Erythroblast (primary cell): ENCODE results near the gene SIPA1L3.

Experiments used
- DNase-seq, 2 experiments: peaks; one replicate each; lab custom pipeline; 2025; lab: John Stamatoyannopoulos, UW
- GATA1 ChIP-seq: IDR thresholded peaks from 2 replicates; pipeline ENCODE4 v1.6.1; 2011; ENCODE audit warnings: low read depth, mild to moderate bottlenecking, control low read depth, low read length, moderate library complexity
- POLR2A ChIP-seq: IDR thresholded peaks from 2 replicates; pipeline ENCODE4 v1.6.1; 2011; ENCODE audit warnings: mild to moderate bottlenecking, low read length

Gene SIPA1L3

GRCh38 chr19:37929355-37929923 is 22.4 kb downstream of the SIPA1L3 start:
- DNase-seq = no peak
- TF ChIP-seq POLR2A = no peak
- no peak for TF ChIP-seq GATA1

GRCh38 chr19:37930416-37930815 is 23.4 kb downstream of the SIPA1L3 start:
- DNase-seq = no peak
- TF ChIP-seq GATA1 (no peak), POLR2A (no peak)

GRCh38 chr19:37931881-37932655 is 25.1 kb downstream of the SIPA1L3 start:
- no peak for DNase-seq
- TF ChIP-seq GATA1 = no peak
- no peak for TF ChIP-seq POLR2A

- DNase-seq = no peak
- TF ChIP-seq GATA1 = no peak
- TF ChIP-seq POLR2A = no peak
These were observed 26.3 kb downstream of the SIPA1L3 start for GRCh38 chr19:37932985-37933936.

GRCh38 chr19:37933937-37934358 is 26.9 kb downstream of the SIPA1L3 start:
- DNase-seq = no peak
- no peak for TF ChIP-seq POLR2A
- no peak for TF ChIP-seq GATA1

GRCh38 chr19:37935341-37935740 is 28.3 kb downstream of the SIPA1L3 start:
- TF ChIP-seq POLR2A (no peak), GATA1 (no peak)
- no peak for DNase-seq

GRCh38 chr19:37936166-37936565 is 29.2 kb downstream of the SIPA1L3 start:
- TF ChIP-seq GATA1 (no peak), POLR2A (no peak)
- DNase-seq = no peak

GRCh38 chr19:37936886-37937285 is 29.9 kb downstream of the SIPA1L3 start:
- TF ChIP-seq GATA1 (no peak), POLR2A (no peak)
- DNase-seq = no peak

- TF ChIP-seq GATA1 = no peak
- no peak for TF ChIP-seq POLR2A
- DNase-seq = no peak
These were observed 31.3 kb downstream of the SIPA1L3 start for GRCh38 chr19:37938353-37938752.

- DNase-seq = no peak
- TF ChIP-seq GATA1 (no peak), POLR2A (no peak)
These were observed 34.9 kb downstream of the SIPA1L3 start for GRCh38 chr19:37941782-37942515.

- TF ChIP-seq GATA1 (no peak), POLR2A (no peak)
- DNase-seq = no peak
These were observed 35.5 kb downstream of the SIPA1L3 start for GRCh38 chr19:37942516-37942902.

- TF ChIP-seq POLR2A = no peak
- TF ChIP-seq GATA1 = no peak
- DNase-seq = peak; percentile 63 to 73
These were observed 36.5 kb downstream of the SIPA1L3 start for GRCh38 chr19:37943480-37943879.

GRCh38 chr19:37946132-37946531 is 39.1 kb downstream of the SIPA1L3 start:
- TF ChIP-seq POLR2A (no peak), GATA1 (no peak)
- DNase-seq = no peak
